ENCODE data around the gene GNAI1. TPM values are rescaled to one million over a fixed set of nuclear protein-coding genes. Genes with fewer than 3 reads are reported as not detected.

GNAI1 gene
- total RNA-seq, 1 donor from 2014 or later: 25.2 TPM

GRCh38 chr7:80132594-80132993, 2.0 kb upstream of the GNAI1 start:
- H3K27me3 Mint-ChIP-seq (ENCODE audit: low read depth): no peaks in the 10 kb centered on the region
- peak overlapping the region; percentile 89 for H3K4me3 Mint-ChIP-seq
- no peaks in the 10 kb centered on the region for H3K36me3 Mint-ChIP-seq (ENCODE audit: low read depth)
- TF ChIP-seq CTCF (conservative IDR thresholded peaks at IDR 0.05): no peak
- no peak for DNase-seq (ENCODE audit: low read depth, low spot score)
- H3K4me1 Mint-ChIP-seq: peaks cover 25% of the 10 kb centered on the region
- no peaks in the 10 kb centered on the region for H3K9me3 Mint-ChIP-seq
- H3K27ac Mint-ChIP-seq (ENCODE audit: unreplicated experiment): no peak overlapping the region

GRCh38 chr7:80133361-80134114, 1.1 kb upstream of the GNAI1 start:
- TF ChIP-seq CTCF (conservative IDR thresholded peaks at IDR 0.05): peak; percentile 22
- Mint-ChIP-seq H3K9me3 (no peaks in the 10 kb centered on the region), H3K27me3 (ENCODE audit: low read depth) (no peaks in the 10 kb centered on the region), H3K36me3 (ENCODE audit: low read depth) (no peaks in the 10 kb centered on the region), H3K4me1 (peaks cover 27% of the 10 kb centered on the region), H3K27ac (ENCODE audit: unreplicated experiment) (no peak overlapping the region), H3K4me3 (peak overlapping the region; percentile 89)
- DNase-seq (ENCODE audit: low read depth, low spot score): no peak

GRCh38 chr7:80134115-80134535, 506 bp upstream of the GNAI1 start:
- TF ChIP-seq CTCF (conservative IDR thresholded peaks at IDR 0.05): no peak
- Mint-ChIP-seq H3K36me3 (ENCODE audit: low read depth) (no peaks in the 10 kb centered on the region), H3K4me3 (peak overlapping the region; percentile 89), H3K4me1 (peaks cover 33% of the 10 kb centered on the region), H3K27me3 (ENCODE audit: low read depth) (no peaks in the 10 kb centered on the region), H3K27ac (ENCODE audit: unreplicated experiment) (peak overlapping the region; percentile 88), H3K9me3 (no peaks in the 10 kb centered on the region)
- no peak for DNase-seq (ENCODE audit: low read depth, low spot score)

- no peaks in the 10 kb centered on the region for H3K27me3 Mint-ChIP-seq (ENCODE audit: low read depth)
- H3K27ac Mint-ChIP-seq (ENCODE audit: unreplicated experiment): peak overlapping the region; percentile 96
- H3K4me3 Mint-ChIP-seq: peak overlapping the region; percentile 96
- no peak for TF ChIP-seq CTCF (conservative IDR thresholded peaks at IDR 0.05)
- H3K4me1 Mint-ChIP-seq: peaks cover 35% of the 10 kb centered on the region
- H3K36me3 Mint-ChIP-seq (ENCODE audit: low read depth): no peaks in the 10 kb centered on the region
- no peak for DNase-seq (ENCODE audit: low read depth, low spot score)
- H3K9me3 Mint-ChIP-seq: no peaks in the 10 kb centered on the region
These were observed 876 bp downstream of the GNAI1 start for GRCh38 chr7:80135309-80136104.

- no peaks in the 10 kb centered on the region for H3K27me3 Mint-ChIP-seq (ENCODE audit: low read depth)
- no peak for DNase-seq (ENCODE audit: low read depth, low spot score)
- TF ChIP-seq CTCF (conservative IDR thresholded peaks at IDR 0.05): no peak
- H3K4me3 Mint-ChIP-seq: peak overlapping the region; percentile 96
- peaks cover 3% of the 10 kb centered on the region for H3K36me3 Mint-ChIP-seq (ENCODE audit: low read depth)
- no peaks in the 10 kb centered on the region for H3K9me3 Mint-ChIP-seq
- no peak overlapping the region for H3K27ac Mint-ChIP-seq (ENCODE audit: unreplicated experiment)
- peaks cover 35% of the 10 kb centered on the region for H3K4me1 Mint-ChIP-seq
These were observed 1.8 kb downstream of the GNAI1 start for GRCh38 chr7:80136261-80137055.
